ENCODE measurements around the gene MRPL49. TPM values are rescaled to one million over a fixed set of nuclear protein-coding genes. Genes with fewer than 3 reads are reported as not detected.

The MRPL49 gene
- total and polyA plus RNA-seq, 2 of the 8 experiments (the other 6 are each of a cell fraction or from before 2014, with no cell fraction given): 54.0 to 84.8 TPM

GRCh38 chr11:65134240-65134951 lies 12.3 kb downstream of the MRPL49 start, which contains the start of gene SYVN1 (continued):
- TF ChIP-seq BACH1 (IDR thresholded peaks at IDR 0.05; ENCODE audit: low read length): no peak
- TF ChIP-seq POLR2AphosphoS5 (IDR thresholded peaks at IDR 0.05; ENCODE audit: low read depth, low read length): peak; percentile 81
- no peak for TF ChIP-seq SRF (IDR thresholded peaks at IDR 0.05; ENCODE audit: low read depth, low read length)
- TF ChIP-seq RAD21 (IDR thresholded peaks at IDR 0.05 in 1 of 2, conservative IDR thresholded peaks at IDR 0.05 in 1 of 2; ENCODE audit: low read depth in 2 of 2, low read length in 2 of 2): no peak
- no peak for TF ChIP-seq POU5F1 (IDR thresholded peaks at IDR 0.05; ENCODE audit: low read depth, low read length)
- TF ChIP-seq, protein P1, sequence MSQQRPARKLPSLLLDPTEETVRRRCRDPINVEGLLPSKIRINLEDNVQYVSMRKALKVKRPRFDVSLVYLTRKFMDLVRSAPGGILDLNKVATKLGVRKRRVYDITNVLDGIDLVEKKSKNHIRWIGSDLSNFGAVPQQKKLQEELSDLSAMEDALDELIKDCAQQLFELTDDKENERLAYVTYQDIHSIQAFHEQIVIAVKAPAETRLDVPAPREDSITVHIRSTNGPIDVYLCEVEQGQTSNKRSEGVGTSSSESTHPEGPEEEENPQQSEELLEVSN (IDR thresholded peaks at IDR 0.05): no peak
- no peak for TF ChIP-seq SP2 (IDR thresholded peaks at IDR 0.05; ENCODE audit: low read length)
- no peak for TF ChIP-seq TBP (IDR thresholded peaks at IDR 0.05; ENCODE audit: low read depth, low read length)
- TF ChIP-seq SIRT6 (IDR thresholded peaks at IDR 0.05; ENCODE audit: low read length): no peak
- no peak for TF ChIP-seq MAFK (IDR thresholded peaks at IDR 0.05; ENCODE audit: low read depth, low read length)
- TF ChIP-seq SAP30 (IDR thresholded peaks at IDR 0.05; ENCODE audit: insufficient read depth, insufficient replicate concordance, low read length): peak; percentile 18
- peak in 1 of 2 experiments; percentile 92; a peak in 1 of 4 replicates for TF ChIP-seq HDAC2 (IDR thresholded peaks at IDR 0.05; ENCODE audit: borderline replicate concordance in 1 of 2, low read depth in 2 of 2, low read length in 2 of 2)
- no peak for TF ChIP-seq NRF1 (IDR thresholded peaks at IDR 0.05; ENCODE audit: low read depth, low read length)
- TF ChIP-seq CEBPB (IDR thresholded peaks at IDR 0.05; ENCODE audit: low read depth, low read length): no peak
- peak; percentile 72 for TF ChIP-seq KDM4A (IDR thresholded peaks at IDR 0.05; ENCODE audit: low read depth, low read length, severe bottlenecking)

All from H1 (cell line).